Measurements from ENCODE around the gene TRRAP.

TRRAP gene

DNA sequence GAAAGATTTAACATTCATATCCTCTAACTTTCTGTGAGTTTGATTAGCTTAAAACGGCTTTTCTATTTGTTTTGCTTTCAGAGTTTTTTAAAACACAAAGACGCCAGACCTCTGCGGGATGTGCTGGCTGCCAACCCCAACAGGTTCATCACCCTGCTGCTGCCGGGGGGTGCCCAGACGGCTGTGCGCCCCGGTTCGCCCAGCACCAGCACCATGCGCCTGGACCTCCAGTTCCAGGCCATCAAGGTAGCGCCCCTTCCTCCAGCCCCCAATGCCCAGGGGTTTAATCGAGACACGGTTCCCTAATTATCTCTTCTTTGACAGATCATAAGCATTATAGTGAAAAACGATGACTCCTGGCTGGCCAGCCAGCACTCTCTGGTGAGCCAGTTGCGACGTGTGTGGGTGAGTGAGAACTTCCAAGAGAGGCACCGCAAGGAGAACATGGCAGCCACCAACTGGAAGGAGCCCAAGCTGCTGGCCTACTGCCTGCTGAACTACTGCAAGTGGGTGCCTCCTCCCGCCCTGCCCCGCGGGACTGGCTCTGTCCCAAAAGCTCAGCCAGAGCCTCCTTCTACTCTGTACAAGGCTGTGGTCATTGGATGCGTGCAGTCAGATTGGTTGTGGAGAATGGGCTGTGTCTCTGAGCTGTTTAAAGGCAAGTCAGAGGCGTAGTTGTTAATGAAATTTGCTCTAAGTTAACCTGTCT lies 71.2 kb downstream of the TRRAP start:
- no peak for DNase-seq (ENCODE audit: low spot score)

DNA sequence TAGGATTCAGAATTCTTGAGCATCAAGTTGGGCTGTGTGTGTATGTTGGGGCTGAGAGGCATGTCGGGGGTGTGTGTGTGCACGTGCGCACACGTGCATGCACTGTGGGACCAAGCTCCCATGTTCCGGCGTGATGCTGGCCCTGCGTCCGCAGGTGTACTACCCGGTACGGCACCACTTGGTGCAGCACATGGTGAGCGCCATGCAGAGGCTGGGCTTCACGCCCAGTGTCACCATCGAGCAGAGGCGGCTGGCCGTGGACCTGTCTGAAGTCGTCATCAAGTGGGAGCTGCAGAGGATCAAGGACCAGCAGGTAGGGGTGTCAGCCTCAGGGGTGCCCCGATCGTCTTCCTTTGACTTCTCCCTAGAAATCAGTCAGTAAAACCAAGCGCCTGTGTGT lies 77.7 kb downstream of the TRRAP start:
- no peak for DNase-seq (ENCODE audit: low spot score)

DNA sequence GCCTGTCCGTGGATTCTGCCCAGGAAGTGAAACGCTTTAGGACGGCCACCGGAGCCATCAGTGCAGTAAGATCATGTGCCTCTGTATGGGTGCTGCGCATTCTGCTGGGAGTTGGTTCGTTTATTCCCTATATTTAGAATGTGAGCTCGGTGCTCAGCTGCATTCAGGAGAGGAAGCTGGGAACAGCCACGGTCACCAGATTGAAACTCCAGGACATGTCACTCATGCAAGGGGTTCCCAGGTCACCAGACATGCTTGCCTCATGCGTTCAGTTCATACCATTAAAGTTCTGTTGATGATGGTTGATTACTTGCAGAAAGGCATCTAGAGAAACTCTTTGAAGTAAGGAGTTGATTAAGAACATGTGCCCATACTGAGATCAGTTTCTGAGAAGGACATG lies 78.1 kb downstream of the TRRAP start:
- no peak for DNase-seq (ENCODE audit: low spot score)

DNA sequence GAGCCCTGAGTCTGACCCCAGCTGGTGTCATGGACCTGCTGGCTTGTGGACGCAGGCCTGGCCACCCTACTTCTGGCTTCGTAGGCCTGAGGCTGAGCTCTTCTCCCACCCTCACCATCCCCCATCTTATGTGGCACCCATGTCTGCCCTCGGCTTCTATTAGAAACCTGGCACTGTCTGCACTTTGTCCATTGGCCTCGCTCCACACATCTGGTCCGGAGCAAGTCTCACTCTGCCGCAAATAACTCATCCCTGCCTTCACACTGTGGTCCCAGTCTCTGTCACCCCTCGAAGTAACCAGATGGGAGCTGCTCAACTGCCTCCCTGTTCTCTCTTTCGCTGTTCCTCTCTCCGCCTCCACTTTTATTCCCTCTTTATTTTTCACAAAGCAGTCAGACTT lies 78.6 kb downstream of the TRRAP start:
- DNase-seq (ENCODE audit: low spot score): no peak

DNA sequence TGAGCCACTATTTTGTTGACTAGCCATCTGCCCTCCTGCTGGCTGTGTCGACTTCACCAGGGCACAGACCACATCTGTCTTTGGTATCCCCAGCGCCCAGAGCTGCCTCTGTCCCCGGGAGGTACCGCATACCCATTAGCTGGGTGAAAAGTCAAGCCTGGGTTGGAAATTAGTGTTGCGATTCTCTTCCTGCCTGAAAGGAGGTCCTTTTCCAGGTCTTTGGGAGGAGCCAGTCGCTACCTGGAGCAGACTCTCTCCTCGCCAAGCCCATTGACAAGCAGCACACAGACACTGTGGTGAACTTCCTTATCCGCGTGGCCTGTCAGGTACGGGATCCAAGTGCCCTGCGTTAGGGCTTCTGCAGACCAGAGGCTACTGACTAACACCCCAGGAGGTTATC lies 79.4 kb downstream of the TRRAP start:
- no peak for DNase-seq (ENCODE audit: low spot score)

DNA sequence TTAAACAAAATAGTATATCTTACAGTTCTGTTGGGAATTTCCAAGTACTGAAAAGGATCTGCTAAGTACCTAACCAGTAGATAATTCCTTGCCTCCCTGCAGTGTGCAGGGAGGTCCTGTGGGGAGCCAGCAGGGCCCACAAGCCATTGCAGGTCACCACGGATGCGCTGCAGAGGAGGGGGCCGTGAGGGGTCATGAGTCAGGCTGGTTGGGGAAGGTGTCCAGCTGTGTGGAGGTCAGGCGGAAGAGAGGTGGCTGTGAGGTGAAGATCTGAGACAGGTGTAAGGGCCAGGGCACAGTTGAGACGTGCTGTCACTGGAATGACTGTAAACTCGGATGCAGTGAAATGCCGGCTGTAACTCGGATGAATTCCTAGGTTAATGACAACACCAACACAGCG lies 80.6 kb downstream of the TRRAP start:
- no peak for DNase-seq (ENCODE audit: low spot score)

DNA sequence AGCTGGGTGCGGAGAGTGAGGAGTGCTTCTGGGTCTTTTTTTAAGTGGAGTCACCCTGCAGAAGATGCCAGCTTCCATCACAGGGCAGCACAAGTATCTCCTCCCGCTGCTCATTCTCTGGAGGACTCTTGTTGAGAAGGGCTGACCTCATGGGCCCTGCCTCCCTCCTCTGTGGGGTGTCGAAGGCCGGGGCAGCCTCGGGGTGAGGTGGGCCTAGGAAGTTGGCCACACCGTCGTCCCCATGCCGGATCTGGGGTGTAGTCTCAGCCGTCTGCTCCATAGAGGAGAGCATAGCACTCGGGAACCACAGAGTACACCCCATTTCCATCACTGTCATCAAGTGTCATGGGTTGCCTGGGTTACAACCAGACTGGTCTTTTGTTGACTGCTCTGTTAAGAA lies 85.0 kb downstream of the TRRAP start:
- no peak for DNase-seq (ENCODE audit: low spot score)

DNA sequence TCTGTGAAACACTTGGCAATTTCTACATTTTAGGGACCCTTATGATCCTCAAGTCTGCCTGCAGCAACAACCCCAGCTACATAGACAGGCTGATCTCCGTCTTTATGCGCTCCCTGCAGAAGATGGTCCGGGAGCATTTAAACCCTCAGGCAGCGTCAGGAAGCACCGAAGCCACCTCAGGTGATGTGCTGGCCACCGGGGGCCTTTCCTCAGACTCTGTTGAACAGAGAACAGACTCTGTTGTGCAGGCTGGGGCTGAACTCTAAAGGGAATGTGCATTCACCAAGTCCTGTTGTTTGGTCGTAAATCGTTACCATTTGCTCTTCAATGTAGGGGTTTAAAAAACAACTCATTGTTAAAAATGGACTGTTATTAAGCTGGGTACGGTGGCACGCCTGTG lies 86.3 kb downstream of the TRRAP start:
- no peak for DNase-seq (ENCODE audit: low spot score)

DNA sequence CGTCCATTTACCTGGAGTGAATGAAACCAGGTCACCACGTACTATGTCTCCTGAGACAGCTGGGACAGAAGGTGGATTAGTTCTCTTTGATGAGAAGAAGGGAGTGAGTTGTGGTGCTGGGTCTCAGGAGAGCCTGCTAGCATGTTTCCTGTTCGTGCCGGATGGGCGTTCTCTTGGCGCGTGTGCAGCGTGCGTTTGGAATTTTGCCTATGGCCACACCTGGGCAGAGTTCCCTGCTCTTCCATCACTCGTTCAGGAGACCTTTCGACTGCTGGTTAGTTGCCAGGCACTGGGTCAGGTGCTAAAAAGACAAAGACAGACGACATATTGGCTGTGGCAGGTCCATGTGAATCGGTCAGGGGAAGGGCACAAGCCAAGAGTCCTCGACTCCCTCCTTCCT lies 90.3 kb downstream of the TRRAP start:
- no peak for DNase-seq (ENCODE audit: low spot score)

DNA sequence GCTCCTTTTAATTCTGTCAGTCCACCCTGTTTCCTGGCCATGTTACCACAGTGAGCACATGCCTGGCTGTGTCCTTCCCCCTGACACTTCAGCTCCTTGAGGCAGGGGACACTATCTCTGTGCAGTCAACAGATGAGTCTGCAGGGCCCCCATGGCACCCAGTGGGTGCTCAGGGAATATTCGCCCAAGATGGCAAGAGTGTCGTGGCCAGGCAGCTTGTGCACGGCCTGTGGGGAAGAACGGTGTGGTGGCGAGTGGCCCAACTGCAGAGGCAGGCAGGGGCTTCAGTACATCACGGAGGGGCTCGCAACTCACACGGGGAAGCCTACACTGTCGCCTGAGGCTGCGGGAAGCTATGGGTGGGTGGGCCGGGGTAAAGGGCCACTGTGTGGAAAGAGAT lies 91.1 kb downstream of the TRRAP start:
- DNase-seq (ENCODE audit: low spot score): no peak

DNA sequence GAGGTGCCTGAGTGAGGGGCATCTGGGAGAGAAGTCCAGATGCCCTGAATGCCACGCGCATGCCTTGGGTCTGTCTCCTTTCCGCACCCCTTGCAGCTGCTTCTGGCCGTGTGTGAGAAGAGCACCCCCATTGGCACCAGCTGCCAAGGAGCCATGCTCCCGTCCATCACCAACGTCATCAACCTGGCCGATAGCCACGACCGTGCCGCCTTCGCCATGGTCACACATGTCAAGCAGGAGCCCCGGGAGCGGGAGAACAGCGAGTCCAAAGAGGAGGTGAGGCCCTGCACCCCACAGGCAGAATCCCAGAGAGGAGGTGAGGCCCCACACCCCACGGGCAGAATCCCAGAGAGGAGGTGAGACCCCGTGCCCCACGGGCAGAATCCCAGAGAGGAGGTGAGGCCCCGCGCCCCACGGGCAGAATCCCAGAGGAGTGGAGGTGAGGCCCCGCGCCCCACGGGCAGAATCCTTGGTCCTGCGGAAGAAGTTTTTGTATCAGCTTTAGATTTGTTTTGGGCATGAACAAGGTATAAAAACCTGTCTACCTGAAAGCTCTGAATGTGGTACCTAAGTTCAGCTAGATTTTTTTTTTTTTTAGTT lies 91.8 kb downstream of the TRRAP start:
- DNase-seq (ENCODE audit: low spot score): no peak

DNA sequence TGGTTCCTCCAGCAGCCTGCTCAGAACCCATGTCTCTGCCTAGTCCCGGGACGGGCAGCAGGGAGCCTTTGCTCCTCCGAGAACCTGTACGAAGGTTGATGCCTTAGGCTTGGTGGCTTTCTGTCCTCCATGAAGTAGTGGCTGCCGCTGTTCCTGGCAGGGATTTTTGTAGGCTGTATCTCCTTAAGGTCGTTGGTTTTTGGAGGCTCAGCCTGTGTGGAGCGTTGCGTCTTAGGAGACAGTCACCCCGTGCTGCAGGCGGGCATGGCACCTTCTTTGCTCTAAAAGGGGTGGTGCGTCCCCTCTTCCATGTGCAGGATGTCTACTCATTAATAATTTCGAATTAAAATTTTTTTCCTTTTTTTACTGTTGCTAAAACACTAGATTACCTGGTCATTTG lies 92.5 kb downstream of the TRRAP start:
- DNase-seq (ENCODE audit: low spot score): no peak

DNA sequence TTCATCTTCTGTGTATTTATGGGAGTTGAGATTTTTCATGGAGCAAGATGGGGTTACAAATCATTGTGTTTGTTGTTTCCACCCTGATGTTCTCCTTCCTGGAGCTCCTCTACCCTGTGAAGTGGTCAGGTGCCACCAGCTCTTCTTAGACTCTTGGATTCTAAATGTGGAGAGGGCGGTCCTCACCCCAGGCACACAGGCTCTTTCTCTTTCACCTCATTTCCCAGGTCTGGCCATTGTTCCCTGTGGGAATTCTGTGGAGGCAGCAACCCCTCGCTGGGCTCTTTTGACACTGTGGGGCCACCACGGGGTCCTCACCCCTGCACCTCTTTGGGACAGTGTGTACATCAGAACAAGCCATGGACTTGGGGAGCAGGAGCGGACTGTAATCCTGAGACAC lies 95.9 kb downstream of the TRRAP start:
- no peak for DNase-seq (ENCODE audit: low spot score)

DNA sequence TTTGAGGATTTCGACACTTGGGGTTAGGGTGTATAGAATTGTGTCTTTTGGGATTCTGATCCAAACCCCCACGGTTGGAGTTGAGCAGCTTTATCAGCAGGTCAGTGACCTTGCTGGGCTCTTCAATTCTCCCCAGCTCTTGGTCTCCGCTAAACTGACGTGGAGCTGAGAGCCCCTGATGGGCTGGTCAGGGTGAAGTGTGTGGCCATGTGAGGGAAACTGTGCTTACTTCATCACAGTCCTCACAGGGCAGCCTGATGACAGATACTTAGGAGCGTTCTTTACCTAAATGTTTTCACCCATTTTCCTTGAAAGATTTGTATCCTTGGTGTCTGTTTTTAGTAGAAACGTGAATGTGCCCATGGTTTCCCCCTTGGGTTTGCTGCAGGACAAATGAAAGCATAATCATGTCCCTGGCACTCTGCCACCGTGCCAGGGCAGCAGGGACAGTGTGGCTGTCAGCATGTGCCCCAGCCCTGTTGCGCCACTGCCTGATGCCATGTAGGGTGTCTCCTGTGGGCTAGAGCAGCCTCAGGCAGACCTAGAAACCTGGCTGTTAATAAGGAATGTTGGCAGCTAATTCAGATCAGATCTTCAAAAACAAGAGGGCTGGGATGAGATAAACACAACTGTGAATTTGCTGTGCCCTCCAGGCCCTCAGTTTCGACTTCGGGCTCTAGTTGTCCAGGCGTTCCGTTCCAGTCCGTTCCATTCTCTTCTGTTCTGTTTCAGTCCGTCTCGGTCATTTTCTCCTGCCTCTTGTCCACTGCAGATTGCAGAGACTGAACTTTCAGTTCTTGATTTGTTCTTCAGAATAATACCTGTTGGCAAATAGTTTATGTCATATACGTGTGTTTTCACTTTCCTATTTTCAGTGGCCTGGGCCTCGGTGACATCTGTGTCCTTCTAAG lies 96.8 kb downstream of the TRRAP start:
- DNase-seq (ENCODE audit: low spot score): no peak

DNA sequence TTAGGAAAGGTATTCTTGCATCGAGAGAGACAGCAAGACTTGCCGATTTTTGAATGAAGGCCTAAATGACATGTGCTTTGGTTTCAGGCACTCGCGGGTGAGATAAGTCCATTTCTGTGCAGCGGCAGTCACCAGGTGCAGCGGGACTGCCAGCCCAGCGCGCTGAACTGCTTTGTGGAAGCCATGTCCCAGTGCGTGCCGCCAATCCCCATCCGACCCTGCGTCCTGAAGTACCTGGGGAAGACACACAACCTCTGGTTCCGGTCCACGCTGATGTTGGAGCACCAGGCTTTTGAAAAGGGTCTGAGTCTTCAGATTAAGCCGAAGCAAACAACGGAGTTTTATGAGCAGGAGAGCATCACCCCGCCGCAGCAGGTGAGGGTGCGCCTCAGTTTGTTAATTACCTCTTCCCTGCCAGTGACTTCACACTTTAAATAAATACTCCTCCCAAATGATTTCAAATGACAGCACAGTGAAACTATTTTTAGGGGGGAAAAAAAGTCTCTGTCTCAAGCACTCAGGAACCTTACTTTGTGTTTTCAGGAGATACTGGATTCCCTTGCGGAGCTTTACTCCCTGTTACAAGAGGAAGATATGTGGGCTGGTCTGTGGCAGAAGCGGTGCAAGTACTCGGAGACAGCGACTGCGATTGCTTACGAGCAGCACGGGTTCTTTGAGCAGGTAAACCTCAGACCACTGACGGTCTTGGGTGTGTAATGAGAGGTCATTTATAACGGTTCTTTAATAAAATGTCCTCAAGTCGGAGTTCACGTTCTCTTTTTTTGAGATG lies 98.3 kb downstream of the TRRAP start:
- DNase-seq (ENCODE audit: low spot score): no peak

DNA sequence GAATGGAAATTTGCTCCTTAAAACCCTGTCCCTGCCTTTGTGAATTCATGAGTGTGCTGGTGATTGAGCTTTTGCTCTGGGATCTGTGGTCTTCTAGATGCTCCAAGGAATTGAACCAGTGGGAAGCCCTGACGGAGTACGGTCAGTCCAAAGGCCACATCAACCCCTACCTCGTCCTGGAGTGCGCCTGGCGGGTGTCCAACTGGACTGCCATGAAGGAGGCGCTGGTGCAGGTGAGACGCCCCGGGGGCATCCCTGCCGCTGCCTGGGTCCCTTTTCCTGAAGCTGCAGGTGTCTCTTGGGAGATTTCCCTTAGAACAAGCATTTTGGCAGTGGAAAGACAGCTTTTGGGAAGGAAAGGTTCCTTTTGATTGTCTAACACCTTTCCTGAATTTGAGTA lies 100.3 kb downstream of the TRRAP start:
- no peak for DNase-seq (ENCODE audit: low spot score)

DNA sequence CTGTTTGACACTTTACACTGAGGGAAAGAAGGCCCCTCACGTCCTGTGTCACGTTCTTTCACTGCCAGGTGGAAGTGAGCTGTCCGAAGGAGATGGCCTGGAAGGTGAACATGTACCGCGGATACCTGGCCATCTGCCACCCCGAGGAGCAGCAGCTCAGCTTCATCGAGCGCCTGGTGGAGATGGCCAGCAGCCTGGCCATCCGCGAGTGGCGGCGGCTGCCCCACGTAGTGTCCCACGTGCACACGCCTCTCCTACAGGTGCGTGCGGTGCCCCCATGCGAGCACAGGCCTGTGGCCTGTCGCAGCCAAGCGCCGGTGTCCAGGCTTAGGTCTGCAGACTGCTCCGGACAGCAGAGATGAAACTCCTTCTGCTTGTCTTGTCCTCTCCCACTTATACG lies 103.4 kb downstream of the TRRAP start:
- no peak for DNase-seq (ENCODE audit: low spot score)

DNA sequence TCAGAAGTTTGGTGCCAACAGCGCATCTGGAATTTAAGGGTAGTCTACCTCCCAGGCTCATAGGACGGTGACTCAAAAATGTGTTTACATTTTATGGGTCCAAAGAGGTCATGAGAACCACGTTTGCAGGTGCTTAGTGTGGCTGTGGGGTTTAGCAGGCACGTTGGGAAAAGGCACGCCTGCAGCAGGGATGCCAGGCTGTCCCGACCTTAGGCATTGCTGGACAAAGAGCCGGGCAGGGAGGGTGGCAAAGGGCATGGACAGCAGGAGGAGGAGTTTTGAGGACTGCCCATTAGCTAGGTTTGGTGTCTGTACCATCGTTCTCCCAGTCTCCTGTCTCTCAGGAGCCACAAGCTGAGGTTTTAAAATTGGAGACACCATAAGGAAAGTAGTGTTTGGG lies 104.4 kb downstream of the TRRAP start:
- no peak for DNase-seq (ENCODE audit: low spot score)

DNA sequence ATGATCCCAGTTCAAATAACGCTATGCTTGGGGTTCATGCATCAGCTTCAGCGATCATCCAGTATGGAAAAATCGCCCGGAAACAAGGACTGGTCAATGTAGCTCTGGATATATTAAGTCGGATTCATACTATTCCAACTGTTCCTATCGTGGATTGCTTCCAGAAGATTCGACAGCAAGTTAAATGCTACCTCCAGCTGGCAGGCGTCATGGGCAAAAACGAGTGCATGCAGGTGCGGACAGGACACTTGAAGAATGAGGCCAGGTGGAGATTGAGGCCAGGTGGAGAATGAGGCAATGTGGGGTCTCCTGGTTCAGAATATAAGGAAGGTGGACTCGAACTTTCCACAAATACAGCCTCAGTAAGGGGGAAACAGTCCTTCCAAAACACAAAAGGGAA lies 105.8 kb downstream of the TRRAP start:
- DNase-seq (ENCODE audit: low spot score): no peak

DNA sequence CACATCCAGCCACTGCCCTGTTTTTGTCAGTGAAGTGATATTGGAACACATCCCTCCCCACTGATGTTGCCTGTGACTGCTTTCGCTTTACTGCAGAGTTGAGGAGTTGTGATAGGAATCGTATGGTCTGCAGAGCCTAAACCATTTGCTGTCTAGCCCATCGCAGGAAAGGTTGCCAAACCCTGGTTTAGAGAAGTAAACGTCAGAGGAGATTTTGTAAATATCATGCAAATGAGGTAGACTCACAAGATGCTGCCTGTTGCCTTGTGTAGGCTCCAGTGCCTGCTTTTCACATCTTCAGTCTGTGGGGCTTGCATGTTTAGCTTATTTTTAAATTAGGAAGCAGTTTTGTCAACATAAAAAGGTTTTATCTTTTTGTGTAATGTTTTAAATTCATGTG lies 107.1 kb downstream of the TRRAP start:
- no peak for DNase-seq (ENCODE audit: low spot score)

DNA sequence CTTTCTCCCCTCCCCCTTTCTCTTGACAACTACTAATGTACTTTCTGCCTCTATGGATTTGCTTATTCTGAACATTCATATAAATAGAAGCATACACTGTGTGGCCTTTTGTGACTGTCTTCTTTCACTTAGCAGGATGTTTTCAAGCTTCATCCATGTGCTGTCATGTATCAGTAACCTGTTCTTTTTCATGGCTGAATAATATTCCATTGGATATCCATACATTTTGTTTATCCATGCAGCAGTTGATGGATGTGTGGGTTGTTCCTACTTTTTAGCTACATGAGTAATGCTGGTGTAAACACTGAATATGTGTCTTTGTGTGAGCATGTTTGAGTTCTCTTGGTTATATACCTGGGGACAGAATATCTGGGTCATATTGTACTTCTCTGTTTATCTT lies 107.6 kb downstream of the TRRAP start:
- DNase-seq (ENCODE audit: low spot score): no peak

DNA sequence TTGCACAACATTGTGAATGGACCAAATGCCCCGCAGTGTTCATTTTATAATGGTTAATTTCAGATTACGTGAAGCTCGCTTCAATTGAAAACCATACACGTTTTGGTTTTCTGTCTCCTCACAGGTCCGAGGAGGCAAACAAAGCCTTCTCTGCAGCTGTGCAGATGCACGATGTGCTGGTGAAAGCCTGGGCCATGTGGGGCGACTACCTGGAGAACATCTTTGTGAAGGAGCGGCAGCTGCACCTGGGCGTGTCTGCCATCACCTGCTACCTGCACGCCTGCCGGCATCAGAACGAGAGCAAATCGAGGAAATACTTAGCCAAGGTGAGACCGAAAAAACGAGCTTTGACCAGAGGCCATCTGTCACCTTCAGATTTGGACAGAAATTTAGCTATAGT lies 110.3 kb downstream of the TRRAP start:
- DNase-seq (ENCODE audit: low spot score): no peak

DNA sequence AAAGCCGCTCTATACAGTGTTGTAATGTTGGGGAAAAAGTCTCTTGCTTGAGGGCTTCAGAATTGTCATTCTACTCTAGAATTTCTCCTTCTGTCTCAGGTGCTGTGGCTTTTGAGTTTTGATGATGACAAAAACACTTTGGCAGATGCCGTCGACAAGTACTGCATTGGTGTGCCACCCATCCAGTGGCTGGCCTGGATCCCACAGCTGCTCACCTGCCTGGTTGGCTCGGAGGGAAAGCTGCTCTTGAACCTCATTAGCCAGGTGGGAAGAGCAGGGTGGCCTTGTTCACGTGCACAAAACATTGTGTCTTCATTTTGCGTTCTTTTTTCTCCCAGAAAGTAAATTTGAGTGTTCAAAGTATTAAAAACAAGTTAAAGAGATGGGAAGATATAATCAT lies 112.0 kb downstream of the TRRAP start:
- DNase-seq (ENCODE audit: low spot score): no peak
